H9 (cell line): ENCODE measurements around the gene NEBL. TPM values are rescaled to one million over a fixed set of nuclear protein-coding genes. Genes with fewer than 3 reads are reported as not detected.

Experiments used
- DNase-seq: peaks from one replicate; pipeline ENCODE4 v3.0.0-alpha.2; 2017
- H2AFZ ChIP-seq: one replicate; pipeline ENCODE4 v1.6.1; 2013; ENCODE audit warnings: mild to moderate bottlenecking, low read length, control low read depth, moderate library complexity
- H2AK5ac ChIP-seq: 2 replicates; pipeline ENCODE4 v1.6.1; 2013; ENCODE audit warnings: low read length, control low read depth, mixed read lengths; ENCODE audit not compliant: insufficient read length
- H2BK120ac ChIP-seq: one replicate; pipeline ENCODE4 v1.6.1; 2013; ENCODE audit warnings: low read depth, mild to moderate bottlenecking, low read length, control low read depth, inconsistent platforms; ENCODE audit not compliant: poor library complexity, severe bottlenecking
- H2BK12ac ChIP-seq: 2 replicates; pipeline ENCODE4 v1.6.1; 2013; ENCODE audit warnings: low read length, control low read depth, mixed read lengths, low read depth; ENCODE audit not compliant: insufficient read length
- H2BK15ac ChIP-seq: 2 replicates; pipeline ENCODE4 v1.6.1; 2013; ENCODE audit warnings: low read depth, low read length, control low read depth
- H2BK20ac ChIP-seq: one replicate; pipeline ENCODE4 v1.6.1; 2013; ENCODE audit warnings: low read depth, mild to moderate bottlenecking, low read length, control low read depth, inconsistent platforms; ENCODE audit not compliant: poor library complexity, severe bottlenecking
- H2BK5ac ChIP-seq: 2 replicates; pipeline ENCODE4 v1.6.1; 2013; ENCODE audit warnings: low read length, control low read depth, mixed read lengths; ENCODE audit not compliant: insufficient read length
- H3K14ac ChIP-seq: 2 replicates; pipeline ENCODE4 v1.6.1; 2013; ENCODE audit warnings: low read length, control low read depth; ENCODE audit not compliant: insufficient read depth
- H3K18ac ChIP-seq: 2 replicates; pipeline ENCODE4 v1.6.1; 2013; ENCODE audit warnings: low read depth, mild to moderate bottlenecking, mixed read lengths, low read length, control low read depth; ENCODE audit not compliant: insufficient read length
- H3K23ac ChIP-seq: 2 replicates; pipeline ENCODE4 v1.6.1; 2013; ENCODE audit warnings: low read length, control low read depth, mixed read lengths, low read depth; ENCODE audit not compliant: insufficient read length
- H3K23me2 ChIP-seq: 2 replicates; pipeline ENCODE4 v1.6.1; 2013; ENCODE audit warnings: low read depth, mild to moderate bottlenecking, mixed read lengths, low read length, control low read depth; ENCODE audit not compliant: insufficient read length, poor library complexity, severe bottlenecking
- H3K27ac ChIP-seq: 2 replicates; pipeline ENCODE4 v1.5.1; 2013; ENCODE audit warnings: low read length, control low read depth, mixed read lengths, low read depth; ENCODE audit not compliant: insufficient read length
- H3K27me3 ChIP-seq: 2 replicates; pipeline ENCODE4 v1.6.1; 2013; ENCODE audit warnings: low read length, control low read depth, inconsistent platforms; ENCODE audit not compliant: insufficient read depth
- H3K4ac ChIP-seq: 2 replicates; pipeline ENCODE4 v1.6.1; 2013; ENCODE audit warnings: low read depth, mild to moderate bottlenecking, control low read depth, inconsistent platforms, low read length, moderate library complexity
- H3K4me1 ChIP-seq: 2 replicates; pipeline ENCODE4 v1.6.1; 2013; ENCODE audit warnings: low read length, control low read depth, inconsistent platforms; ENCODE audit not compliant: insufficient read depth
- H3K4me2 ChIP-seq: 2 replicates; pipeline ENCODE4 v1.6.1; 2013; ENCODE audit warnings: low read length, control low read depth, mixed read lengths; ENCODE audit not compliant: insufficient read length, insufficient read depth
- H3K56ac ChIP-seq: 2 replicates; pipeline ENCODE4 v1.6.1; 2013; ENCODE audit warnings: low read depth, mild to moderate bottlenecking, mixed read lengths, low read length, control low read depth; ENCODE audit not compliant: insufficient read length
- H3K79me1 ChIP-seq: 2 replicates; pipeline ENCODE4 v1.6.1; 2013; ENCODE audit warnings: low read depth, mild to moderate bottlenecking, moderate library complexity, low read length, control low read depth, inconsistent platforms; ENCODE audit not compliant: insufficient read depth, poor library complexity, severe bottlenecking
- H3K79me2 ChIP-seq: 2 replicates; pipeline ENCODE4 v1.6.1; 2013; ENCODE audit warnings: low read length, control low read depth, inconsistent platforms; ENCODE audit not compliant: insufficient read depth
- H3K9ac ChIP-seq: 2 replicates; pipeline ENCODE4 v1.6.1; 2013; ENCODE audit warnings: low read length, control low read depth, mixed read lengths; ENCODE audit not compliant: insufficient read length; ENCODE audit errors: extremely low read depth
- H3K9me3 ChIP-seq: one replicate; pipeline ENCODE4 v1.6.1; 2013; ENCODE audit warnings: low read depth, low read length, inconsistent platforms; ENCODE audit not compliant: control insufficient read depth
- H3T11ph ChIP-seq: one replicate; pipeline ENCODE4 v1.6.1; 2013; ENCODE audit warnings: mild to moderate bottlenecking, low read length, control low read depth, inconsistent platforms
- H4K20me1 ChIP-seq: one replicate; pipeline ENCODE4 v1.6.1; 2013; ENCODE audit not compliant: control insufficient read depth, insufficient read length, insufficient read depth
- H4K5ac ChIP-seq: 2 replicates; pipeline ENCODE4 v1.6.1; 2013; ENCODE audit warnings: low read depth, mild to moderate bottlenecking, mixed read lengths, low read length, control low read depth; ENCODE audit not compliant: insufficient read length
- H4K8ac ChIP-seq: replicated peaks from 2 replicates; pipeline ENCODE4 v1.6.1; 2013; ENCODE audit warnings: low read length, control low read depth, mixed read lengths, low read depth; ENCODE audit not compliant: insufficient read length
- H4K91ac ChIP-seq: 2 replicates; pipeline ENCODE4 v1.6.1; 2013; ENCODE audit warnings: low read depth, mild to moderate bottlenecking, moderate library complexity, mixed read lengths, low read length, control low read depth; ENCODE audit not compliant: insufficient read length
- H3K27ac Mint-ChIP-seq, 3 experiments: 2 replicates in 2 of 3; 3 replicates in 1 of 3; pipeline ENCODE4 v1.8.0; 2020 to 2021; ENCODE audit warnings: mixed read lengths in 3 of 3, mild to moderate bottlenecking in 1 of 3, moderate library complexity in 1 of 3
- H3K27me3 Mint-ChIP-seq: 2 replicates; pipeline ENCODE4 v1.8.0; 2021; ENCODE audit warnings: low read depth, mild to moderate bottlenecking, moderate library complexity, mixed read lengths
- H3K36me3 Mint-ChIP-seq, 3 experiments: 2 replicates in 2 of 3; 3 replicates in 1 of 3; pipeline ENCODE4 v1.8.0; 2020 to 2021; ENCODE audit warnings: low read depth in 3 of 3, mixed read lengths in 3 of 3; ENCODE audit not compliant: insufficient read depth in 1 of 3
- H3K4me1 Mint-ChIP-seq, 2 experiments: 2 replicates each; pipeline ENCODE4 v1.8.0; 2020; ENCODE audit warnings: mixed read lengths in 2 of 2
- H3K4me3 Mint-ChIP-seq, 2 experiments: 2 replicates in 1 of 2; 3 replicates in 1 of 2; pipeline ENCODE4 v1.8.0; 2020 to 2021; ENCODE audit warnings: mild to moderate bottlenecking in 2 of 2, mixed read lengths in 2 of 2, moderate library complexity in 1 of 2
- H3K9me3 Mint-ChIP-seq, 2 experiments: 2 replicates in 1 of 2; 3 replicates in 1 of 2; pipeline ENCODE4 v1.8.0; 2020; ENCODE audit warnings: mild to moderate bottlenecking in 2 of 2, mixed read lengths in 2 of 2, moderate library complexity in 1 of 2
- CTCF ChIP-seq: fragments of 200-600 bp; sonication (generic); conservative IDR thresholded peaks from 3 replicates; pipeline ENCODE4 v1.8.0; 2021; ENCODE audit warnings: antibody characterized with exemption, mild to moderate bottlenecking
- WGBS: extraction: QIAGEN DNeasy Blood & Tissue Kit; methylation state at CpG from one replicate; pipeline ENCODE4 v1.1.7; 2013; ENCODE audit warnings: missing lambda C conversion rate, low lambda C conversion rate, mixed read lengths; ENCODE audit not compliant: insufficient read length; ENCODE audit errors: extremely low coverage; 5-methylcytosine and 5-hydroxymethylcytosine counted together
- total RNA-seq: library from RNA; stranded (reverse); gene quantifications from 2 replicates; pipeline ENCODE4 v1.2.1, GENCODE V29; 2021

NEBL gene
- total RNA-seq, 1 experiment from 2014 or later: 20.9 TPM

DNA sequence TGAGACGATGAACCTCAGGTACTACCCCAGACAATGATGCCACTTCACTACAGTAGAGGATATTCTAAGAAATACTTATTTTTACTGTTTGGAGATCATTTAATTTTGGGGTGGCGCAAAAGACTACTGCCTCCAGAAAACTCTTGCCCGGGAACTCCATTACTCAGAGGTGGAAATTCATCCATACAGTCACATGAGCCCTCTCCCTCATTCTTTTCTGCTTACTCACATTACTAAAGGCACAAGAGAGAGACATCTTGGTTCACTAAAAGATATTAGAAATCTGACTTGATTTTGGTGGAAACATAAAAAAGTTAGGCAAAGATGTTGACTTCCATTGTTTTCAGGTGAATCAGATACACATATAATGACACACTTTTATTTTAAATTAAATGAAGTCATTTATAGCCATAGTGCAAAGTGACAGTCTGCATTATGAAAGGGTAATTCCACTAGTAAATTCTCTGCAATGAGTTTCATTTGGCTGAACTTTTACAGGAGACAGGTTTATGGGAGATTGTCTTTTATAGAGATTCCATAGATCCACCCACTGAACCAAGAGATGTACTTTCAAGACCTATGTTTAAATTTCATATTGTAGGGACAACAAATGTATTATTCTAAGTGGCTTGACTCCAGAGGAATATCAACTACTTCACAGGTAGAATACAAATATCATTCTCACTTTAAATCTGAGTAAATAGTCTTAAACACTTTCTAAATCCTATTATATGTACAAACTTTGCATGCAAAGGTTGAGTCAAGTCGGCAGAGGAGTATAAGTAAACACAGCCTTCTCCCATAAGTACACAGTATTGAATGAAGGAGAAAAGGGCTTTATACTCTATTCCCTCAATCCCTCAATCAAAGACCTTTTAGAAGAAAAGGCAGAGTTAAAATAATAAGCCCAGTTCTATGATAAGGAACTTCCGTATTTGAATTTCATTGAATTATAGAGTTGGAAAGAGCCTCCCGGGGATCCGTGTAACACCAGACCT lies 18.8 kb downstream of the NEBL start:
- no peak overlapping the region for H2BK15ac ChIP-seq
- H3K4me1 ChIP-seq: no peaks in the 10 kb centered on the region
- H2BK12ac ChIP-seq: no peak overlapping the region
- H3K4ac ChIP-seq: no peak overlapping the region
- no peaks in the 10 kb centered on the region for H3K9me3 ChIP-seq
- no peaks in the 10 kb centered on the region for H3K27me3 ChIP-seq
- H3K23ac ChIP-seq: no peak overlapping the region
- H4K20me1 ChIP-seq: no peaks in the 10 kb centered on the region
- H2BK20ac ChIP-seq: no peak overlapping the region
- no peak overlapping the region for H3K56ac ChIP-seq
- TF ChIP-seq CTCF: no peak
- no peak overlapping the region for H4K8ac ChIP-seq
- no peak overlapping the region for H3K27ac ChIP-seq
- no peak overlapping the region for H3T11ph ChIP-seq
- H2BK5ac ChIP-seq: no peak overlapping the region
- H3K27ac Mint-ChIP-seq: no peak overlapping the region
- no peak overlapping the region for H3K9ac ChIP-seq
- no peaks in the 10 kb centered on the region for H3K79me2 ChIP-seq
- no CpG with 5 or more reads among the region's 7 CpGs for WGBS
- H3K4me2 ChIP-seq: no peak overlapping the region
- no peak overlapping the region for H2AFZ ChIP-seq
- no peaks in the 10 kb centered on the region for H3K4me1 Mint-ChIP-seq
- H3K36me3 Mint-ChIP-seq: no peaks in the 10 kb centered on the region; a peak in 1 of 7 replicates
- no peak overlapping the region for H2AK5ac ChIP-seq
- no peak overlapping the region for H4K91ac ChIP-seq
- no peaks in the 10 kb centered on the region for H3K9me3 Mint-ChIP-seq
- H3K27me3 Mint-ChIP-seq: no peaks in the 10 kb centered on the region
- no peak overlapping the region for H3K4me3 Mint-ChIP-seq
- no peak overlapping the region for H4K5ac ChIP-seq
- no peak overlapping the region for H3K14ac ChIP-seq
- H3K79me1 ChIP-seq: no peaks in the 10 kb centered on the region
- DNase-seq: no peak
- no peak overlapping the region for H2BK120ac ChIP-seq
- H3K23me2 ChIP-seq: no peaks in the 10 kb centered on the region
- no peak overlapping the region for H3K18ac ChIP-seq
